GM12878 (cell line): ENCODE results near the gene FOXO3. TPM values are rescaled to one million over a fixed set of nuclear protein-coding genes. Genes with fewer than 3 reads are reported as not detected.

ENCODE experiments used
- ATAC-seq: fragments of 200-7000 bp; cut with Tn5 transposase; 3 replicates; pipeline ENCODE4 v1.9.1; 2020; ENCODE audit warnings: mild to moderate bottlenecking, moderate library complexity
- BruUV-seq: library from RNA; stranded (reverse); fragments of 400-500 nt; replicated peaks from 2 replicates; lab custom pipeline; 2021; lab: Mats Ljungman, UMichigan
- CTCF ChIA-PET: fragments of 300-600 bp; sonication (Branson Sonifier 250); formaldehyde crosslinking; extraction: SDS; loops from one replicate; lab custom pipeline; 2021; ENCODE audit warnings: inconsistent platforms; lab: Yijun Ruan, JAX
- POLR2A ChIA-PET: fragments of 350-600 bp; formaldehyde crosslinking; extraction: SDS; loops from one replicate; lab custom pipeline; 2021; ENCODE audit warnings: inconsistent platforms; lab: Charles Lee
- RAD21 ChIA-PET: fragments of 300-600 bp; sonication (Branson Sonifier 250); formaldehyde crosslinking; loops from one replicate; lab custom pipeline; 2023; ENCODE audit warnings: antibody characterized with exemption; ENCODE audit not compliant: unreplicated experiment; lab: Charles Lee
- SMC1A ChIA-PET: fragments of 300-600 bp; sonication (Branson Sonifier 250); formaldehyde crosslinking; loops from one replicate; lab custom pipeline; 2023; ENCODE audit not compliant: unreplicated experiment, uncharacterized antibody; lab: Charles Lee
- DNase-seq: peaks from one replicate; pipeline ENCODE4 v3.0.0-alpha.2; 2011; ENCODE audit warnings: low read depth, low spot score
- FAIRE-seq: peaks from 3 replicates; lab custom pipeline; 2011; peaks lifted over from hg19 to GRCh38; lab: Jason Lieb, UNC
- H2AFZ ChIP-seq: 2 replicates; pipeline ENCODE4 v1.6.0; 2011; ENCODE audit warnings: low read depth, low read length, control low read depth; ENCODE audit not compliant: control insufficient read depth
- H3K27ac ChIP-seq: 2 replicates; pipeline ENCODE4 v1.5.1; 2011; ENCODE audit warnings: control low read depth; ENCODE audit not compliant: control insufficient read depth, insufficient read depth
- H3K27me3 ChIP-seq, 2 experiments: replicated peaks in 1 of 2; 2 replicates each; pipeline versions ENCODE4 v1.6.0 to v1.6.1; 2011; ENCODE audit warnings: low read length in 1 of 2; ENCODE audit not compliant: control insufficient read depth in 2 of 2, insufficient read depth in 2 of 2
- H3K36me3 ChIP-seq, 2 experiments: 2 replicates each; pipeline ENCODE4 v1.5.1; 2011; ENCODE audit warnings: low read length in 1 of 2; ENCODE audit not compliant: control insufficient read depth in 2 of 2, insufficient read depth in 2 of 2
- H3K4me1 ChIP-seq: 2 replicates; pipeline ENCODE4 v1.6.1; 2011; ENCODE audit warnings: mild to moderate bottlenecking, low read length, moderate library complexity, mixed read lengths; ENCODE audit not compliant: control insufficient read depth, insufficient read depth
- H3K4me2 ChIP-seq: 2 replicates; pipeline ENCODE4 v1.6.0; 2011; ENCODE audit warnings: control low read depth; ENCODE audit not compliant: control insufficient read depth, insufficient read depth
- H3K4me3 ChIP-seq: fragments of 200-600 bp; sonication (generic); 2 replicates; pipeline ENCODE4 v1.5.1; 2016
- H3K79me2 ChIP-seq: 2 replicates; pipeline ENCODE4 v1.6.0; 2011; ENCODE audit warnings: low read length; ENCODE audit not compliant: control insufficient read depth, insufficient read depth
- H3K9ac ChIP-seq: 2 replicates; pipeline ENCODE4 v1.8.0; 2011; ENCODE audit warnings: low read length, control low read depth, mixed read lengths; ENCODE audit not compliant: control insufficient read depth, insufficient read depth
- H3K9me3 ChIP-seq: replicated peaks from 3 replicates; pipeline ENCODE4 v1.5.1; 2011; ENCODE audit warnings: mild to moderate bottlenecking, low read length; ENCODE audit not compliant: control insufficient read depth, insufficient read depth
- H4K20me1 ChIP-seq: 2 replicates; pipeline ENCODE4 v1.6.0; 2011; ENCODE audit not compliant: control insufficient read depth, insufficient read depth
- EP300 ChIP-seq, 2 experiments: fragments of 150-350 bp in 1 of 2; IDR thresholded peaks; 2 replicates each; pipeline ENCODE4 v1.6.1; 2011 to 2012; ENCODE audit warnings: low read depth in 2 of 2, low read length in 2 of 2, borderline replicate concordance in 1 of 2, improper control_type of control experiment in 1 of 2, inconsistent platforms in 1 of 2; ENCODE audit not compliant: control insufficient read depth in 1 of 2
- HSF1 ChIP-seq: fragments of 150-350 bp; IDR thresholded peaks from 2 replicates; pipeline ENCODE4 v1.6.1; 2014; ENCODE audit warnings: mild to moderate bottlenecking, low read depth, low read length
- NFIC ChIP-seq: IDR thresholded peaks from 2 replicates; pipeline ENCODE4 v1.6.1; 2012; ENCODE audit warnings: low read depth, mild to moderate bottlenecking, inconsistent platforms, low read length, moderate library complexity
- POLR2A ChIP-seq: IDR thresholded peaks from 2 replicates; pipeline ENCODE4 v1.6.1; 2011; ENCODE audit warnings: low read depth, mild to moderate bottlenecking, low read length
- POLR2AphosphoS5 ChIP-seq: IDR thresholded peaks from 2 replicates; pipeline ENCODE4 v1.6.1; 2011; ENCODE audit warnings: mild to moderate bottlenecking, low read length, inconsistent platforms
- RBBP5 ChIP-seq: fragments of 200-600 bp; sonication (generic); conservative IDR thresholded peaks from 2 replicates; pipeline ENCODE4 v1.6.1; 2016
- SPI1 ChIP-seq: IDR thresholded peaks from 2 replicates; pipeline ENCODE4 v1.6.1; 2011; ENCODE audit warnings: low read depth, mild to moderate bottlenecking, low read length, moderate library complexity, borderline replicate concordance; ENCODE audit not compliant: insufficient read depth
- ZSCAN29 ChIP-seq: fragments of 450-650 bp; IDR thresholded peaks from 2 replicates; pipeline ENCODE4 v1.6.1; 2017; ENCODE audit warnings: mild to moderate bottlenecking, moderate library complexity
- in situ Hi-C: fragments of 300-500 bp; cut with MboI; formaldehyde crosslinking; loops from 9 replicates; pipeline ENCODE4 v1.14.3; 2018; ENCODE audit warnings: mixed read lengths
- intact Hi-C: fragments of 100-400 bp; cut with micrococcal nuclease; formaldehyde crosslinking; loops from one replicate; pipeline ENCODE4 v1.14.2; 2022; ENCODE audit not compliant: unreplicated experiment
- polyA plus RNA-seq, 11 experiments: library from polyadenylated mRNA; depleted of rRNA in 4 of 11; unstranded in 6 of 11; stranded (reverse) in 5 of 11; fragments of >200 nt; fragmentation: Nextera tagmentation in 4 of 11; fragmentation: Illumina TruSeq in 1 of 11; extraction: Ambion mirVana in 4 of 11; extraction: Trizol in 1 of 11; gene quantifications; 1 replicate in 1 of 11; 2 replicates in 10 of 11; pipeline versions ENCODE4 v1.2.1 to v1.2.3, GENCODE V29; 2011 to 2016; ENCODE audit warnings: inconsistent platforms in 2 of 11, missing spikeins in 2 of 11, low read depth in 1 of 11
- total RNA-seq, 4 experiments: library from RNA; depleted of rRNA in 3 of 4; stranded (reverse); fragments of >200 nt in 3 of 4; fragmentation: Illumina TruSeq in 1 of 4; extraction: Trizol in 1 of 4; gene quantifications; 2 replicates each; pipeline versions ENCODE4 v1.2.1 to v1.2.3, GENCODE V29; 2013 to 2021
- TF ChIP-seq, protein P1 (sequence below): fragments of 450-650 bp; IDR thresholded peaks from 2 replicates; pipeline ENCODE4 v1.6.1; 2017; ENCODE audit warnings: mild to moderate bottlenecking, low read depth, inconsistent platforms; ENCODE audit not compliant: poor library complexity, severe bottlenecking

Gene FOXO3
- total and polyA plus RNA-seq, 10 of the 15 experiments (the other 5 are each of a cell fraction or from before 2014, with no cell fraction given), result 0.82 to 4.5 (median 1.7) TPM

DNA sequence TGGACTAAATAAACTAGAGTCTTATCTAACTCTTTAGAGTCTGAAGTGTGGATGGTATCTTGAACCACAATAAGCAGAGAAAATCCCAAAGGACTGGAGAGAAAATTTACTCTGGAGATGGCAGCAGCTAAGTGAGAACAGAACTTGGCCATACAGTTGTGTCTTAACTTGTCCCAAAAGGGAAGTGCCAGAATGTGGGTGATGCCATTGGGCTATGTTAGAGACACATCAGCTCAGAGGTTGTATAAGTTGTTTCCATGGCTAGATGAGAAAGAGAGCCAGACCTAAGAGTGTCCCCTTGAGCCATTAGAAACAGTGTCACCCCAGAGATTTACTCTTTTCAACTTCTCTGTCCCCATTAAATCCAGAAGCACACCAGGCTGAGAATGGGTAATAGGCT, 36.2 kb downstream of the FOXO3 start:
- peaks cover 55% of the 10 kb centered on the region for H3K79me2 ChIP-seq
- ChIA-PET RAD21 (interaction anchor here (0.6 to 2.3 kb wide), 3 partner anchors 27 to 794 kb away, joined by 3 to 25 read pairs (median 3); no protein-coding TSS in a partner anchor), CTCF (interaction anchor here (0.8 to 2.7 kb wide), 7 partner anchors 11 to 55 kb away, joined by 3 to 10 read pairs (median 4); no protein-coding TSS in a partner anchor), POLR2A (interaction anchor here (1.5 to 2.3 kb wide), 3 partner anchors 8 to 30 kb away, joined by 5 to 13 read pairs (median 6); no protein-coding TSS in a partner anchor), SMC1A (interaction anchor here (0.8 to 3.9 kb wide), 12 partner anchors 8 to 286 kb away, joined by 3 to 26 read pairs (median 4); no protein-coding TSS in a partner anchor)
- H3K36me3 ChIP-seq, result no peaks in the 10 kb centered on the region
- H3K9me3 ChIP-seq, result no peaks in the 10 kb centered on the region
- intact Hi-C loops (no loop called here), in situ Hi-C loops (no loop called here)
- FAIRE-seq (no peak), ATAC-seq (peak; percentile 48), DNase-seq (no peak)
- no peaks in the 10 kb centered on the region for H3K27me3 ChIP-seq
- BruUV-seq, result no TSS peak
- H3K27ac ChIP-seq, result peak overlapping the region; percentile 95
- H3K4me2 ChIP-seq, result 0 out of 2 replicates have a peak overlapping the region, but pooled peaks have one; percentile 26
- H2AFZ ChIP-seq, result no peak overlapping the region
- no peaks in the 10 kb centered on the region for H4K20me1 ChIP-seq
- peaks cover 39% of the 10 kb centered on the region for H3K4me1 ChIP-seq
- 0 out of 2 replicates have a peak overlapping the region, but pooled peaks have one; percentile 33 for H3K9ac ChIP-seq
- TF ChIP-seq NFIC (no peak), POLR2A (no peak), RBBP5 (no peak), HSF1 (no peak), SPI1 (peak; percentile 78), ZSCAN29 (no peak), POLR2AphosphoS5 (0 out of 2 replicates have a peak, but pooled peaks have one; percentile 58), EP300 (IDR thresholded peaks at IDR 0.05; ENCODE audit: borderline replicate concordance in 1 of 2, control insufficient read depth in 1 of 2, low read depth in 2 of 2, low read length in 2 of 2) (no peak)
- TF ChIP-seq, protein P1, sequence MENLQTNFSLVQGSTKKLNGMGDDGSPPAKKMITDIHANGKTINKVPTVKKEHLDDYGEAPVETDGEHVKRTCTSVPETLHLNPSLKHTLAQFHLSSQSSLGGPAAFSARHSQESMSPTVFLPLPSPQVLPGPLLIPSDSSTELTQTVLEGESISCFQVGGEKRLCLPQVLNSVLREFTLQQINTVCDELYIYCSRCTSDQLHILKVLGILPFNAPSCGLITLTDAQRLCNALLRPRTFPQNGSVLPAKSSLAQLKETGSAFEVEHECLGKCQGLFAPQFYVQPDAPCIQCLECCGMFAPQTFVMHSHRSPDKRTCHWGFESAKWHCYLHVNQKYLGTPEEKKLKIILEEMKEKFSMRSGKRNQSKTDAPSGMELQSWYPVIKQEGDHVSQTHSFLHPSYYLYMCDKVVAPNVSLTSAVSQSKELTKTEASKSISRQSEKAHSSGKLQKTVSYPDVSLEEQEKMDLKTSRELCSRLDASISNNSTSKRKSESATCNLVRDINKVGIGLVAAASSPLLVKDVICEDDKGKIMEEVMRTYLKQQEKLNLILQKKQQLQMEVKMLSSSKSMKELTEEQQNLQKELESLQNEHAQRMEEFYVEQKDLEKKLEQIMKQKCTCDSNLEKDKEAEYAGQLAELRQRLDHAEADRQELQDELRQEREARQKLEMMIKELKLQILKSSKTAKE, result no peak
- H3K4me3 ChIP-seq, result peak overlapping the region; percentile 11; the same call in 1 of the 2 replicates
